OCI-LY7 (cell line): Measurements from ENCODE around the gene FAXC. TPM values are rescaled to one million over a fixed set of nuclear protein-coding genes. Genes with fewer than 3 reads are reported as not detected.

Experiments
- BruUV-seq: library from RNA; stranded (reverse); fragments of 400-500 nt; replicated peaks from 2 replicates; lab custom pipeline; 2021; lab: Mats Ljungman, UMichigan
- CTCF ChIA-PET: fragments of 300-600 bp; sonication (Branson Sonifier 250); formaldehyde crosslinking; loops from one replicate; lab custom pipeline; 2022; ENCODE audit warnings: antibody characterized with exemption; ENCODE audit not compliant: unreplicated experiment; lab: Charles Lee
- POLR2A ChIA-PET: fragments of 300-600 bp; sonication (Branson Sonifier 250); formaldehyde crosslinking; loops from one replicate; lab custom pipeline; 2022; ENCODE audit warnings: antibody characterized with exemption; lab: Charles Lee
- DNase-seq: peaks from one replicate; pipeline ENCODE4 v3.0.0-alpha.2; 2015; ENCODE audit warnings: low spot score
- H2AFZ ChIP-seq: fragments of 200-600 bp; sonication (generic), shearing (Covaris generic); 2 replicates; pipeline ENCODE4 v1.6.1; 2014; ENCODE audit warnings: mild to moderate bottlenecking, antibody characterized with exemption, low read length, moderate library complexity
- H3K27ac ChIP-seq: fragments of 200-600 bp; sonication (generic); 2 replicates; pipeline ENCODE4 v1.5.1; 2014; ENCODE audit warnings: mixed run types, low read depth, mild to moderate bottlenecking, moderate library complexity, low read length, inconsistent platforms; ENCODE audit not compliant: poor library complexity, severe bottlenecking
- H3K36me3 ChIP-seq: fragments of 200-600 bp; sonication (generic); 2 replicates; pipeline ENCODE4 v1.6.1; 2014; ENCODE audit warnings: mild to moderate bottlenecking, antibody characterized with exemption, low read length, moderate library complexity, mixed read lengths; ENCODE audit not compliant: insufficient read depth
- H3K4me1 ChIP-seq: fragments of 200-600 bp; sonication (generic); 2 replicates; pipeline ENCODE4 v1.5.1; 2014; ENCODE audit warnings: mild to moderate bottlenecking, low read length; ENCODE audit not compliant: insufficient read depth, poor library complexity, severe bottlenecking
- H3K4me2 ChIP-seq: fragments of 200-600 bp; sonication (generic); 2 replicates; pipeline ENCODE4 v1.6.1; 2014; ENCODE audit warnings: mild to moderate bottlenecking, low read length
- H3K4me3 ChIP-seq: fragments of 200-600 bp; sonication (generic); 2 replicates; pipeline ENCODE4 v1.5.1; 2014; ENCODE audit warnings: mild to moderate bottlenecking, low read depth, low read length; ENCODE audit not compliant: poor library complexity, severe bottlenecking
- H3K79me2 ChIP-seq: fragments of 200-600 bp; sonication (generic); 2 replicates; pipeline ENCODE4 v1.6.1; 2016; ENCODE audit warnings: low read depth, mild to moderate bottlenecking, low read length, moderate library complexity, mixed read lengths; ENCODE audit not compliant: insufficient read depth
- H3K9me2 ChIP-seq: fragments of 200-600 bp; sonication (generic); 2 replicates; pipeline ENCODE4 v1.6.1; 2016; ENCODE audit warnings: mild to moderate bottlenecking, low read length, mixed read lengths; ENCODE audit not compliant: insufficient read depth
- H3K9me3 ChIP-seq: fragments of 200-600 bp; sonication (generic); 2 replicates; pipeline ENCODE4 v1.6.1; 2014; ENCODE audit warnings: mild to moderate bottlenecking, mixed run types, low read length, mixed read lengths
- H4K20me1 ChIP-seq: fragments of 200-600 bp; sonication (generic); 2 replicates; pipeline ENCODE4 v1.6.1; 2014; ENCODE audit warnings: mild to moderate bottlenecking, antibody characterized with exemption, low read length, moderate library complexity, mixed read lengths; ENCODE audit not compliant: insufficient read depth
- CTCF ChIP-seq: fragments of 200-600 bp; sonication (generic); conservative IDR thresholded peaks from 2 replicates; pipeline ENCODE4 v1.5.1; 2014; ENCODE audit warnings: mild to moderate bottlenecking, antibody characterized with exemption, low read length, moderate library complexity, mixed read lengths
- EZH2phosphoT487 ChIP-seq: fragments of 200-600 bp; sonication (generic); IDR thresholded peaks from 2 replicates; pipeline ENCODE4 v1.6.1; 2018; ENCODE audit warnings: low read depth, borderline replicate concordance, mild to moderate bottlenecking, mixed run types, antibody characterized with exemption, low read length, moderate library complexity, mixed read lengths
- intact Hi-C: fragments of 100-400 bp; cut with micrococcal nuclease; formaldehyde crosslinking; loops from one replicate; pipeline ENCODE4 v1.10.0; 2022; ENCODE audit not compliant: unreplicated experiment
- total RNA-seq, 2 experiments: library from RNA; depleted of rRNA in 1 of 2; stranded (reverse); fragments of >200 nt in 1 of 2; shearing (Covaris generic) in 1 of 2; gene quantifications; 2 replicates each; pipeline ENCODE4 v1.2.3, GENCODE V29; 2014 to 2022

Gene FAXC
- total RNA-seq, 2 experiments from 2014 or later, result not detected

- no peak for DNase-seq
- POLR2A ChIA-PET, result no interaction called here
- Histone ChIP-seq H2AFZ (no peak overlapping the region), H4K20me1 (no peaks in the 10 kb centered on the region), H3K4me1 (no peaks in the 10 kb centered on the region), H3K79me2 (no peaks in the 10 kb centered on the region), H3K4me2 (no peak overlapping the region), H3K27ac (no peak overlapping the region), H3K9me2 (no peaks in the 10 kb centered on the region), H3K9me3 (no peaks in the 10 kb centered on the region), H3K36me3 (no peaks in the 10 kb centered on the region), H3K4me3 (no peak overlapping the region)
- CTCF ChIA-PET, result no interaction called here
- no peak for TF ChIP-seq EZH2phosphoT487
- no peak for TF ChIP-seq CTCF
- intact Hi-C loops, result no loop called here
- no TSS peak for BruUV-seq
Observed at GRCh38 chr6:99348288-99349170, 945 bp downstream of the FAXC start.

GRCh38 chr6:99347804-99348203 is 1.7 kb downstream of the FAXC start:
- ChIA-PET POLR2A (no interaction called here), CTCF (no interaction called here)
- Histone ChIP-seq H2AFZ (no peak overlapping the region), H3K79me2 (no peaks in the 10 kb centered on the region), H3K9me3 (no peaks in the 10 kb centered on the region), H3K4me3 (no peak overlapping the region), H3K27ac (no peak overlapping the region), H4K20me1 (no peaks in the 10 kb centered on the region), H3K9me2 (no peaks in the 10 kb centered on the region), H3K4me1 (no peaks in the 10 kb centered on the region), H3K4me2 (no peak overlapping the region), H3K36me3 (no peaks in the 10 kb centered on the region)
- TF ChIP-seq CTCF, result no peak
- TF ChIP-seq EZH2phosphoT487, result no peak
- intact Hi-C loops, result no loop called here
- BruUV-seq, result no TSS peak
- no peak for DNase-seq

- H4K20me1 ChIP-seq, result no peaks in the 10 kb centered on the region
- no peak overlapping the region for H3K4me2 ChIP-seq
- H3K79me2 ChIP-seq, result no peaks in the 10 kb centered on the region
- no peaks in the 10 kb centered on the region for H3K4me1 ChIP-seq
- TF ChIP-seq EZH2phosphoT487 (no peak), CTCF (no peak)
- no peaks in the 10 kb centered on the region for H3K9me3 ChIP-seq
- no TSS peak for BruUV-seq
- H2AFZ ChIP-seq, result no peak overlapping the region
- no peak overlapping the region for H3K27ac ChIP-seq
- no peaks in the 10 kb centered on the region for H3K36me3 ChIP-seq
- H3K4me3 ChIP-seq, result no peak overlapping the region
- ChIA-PET CTCF (no interaction called here), POLR2A (no interaction called here)
- no peaks in the 10 kb centered on the region for H3K9me2 ChIP-seq
- no peak for DNase-seq
- intact Hi-C loops, result no loop called here
Observed at GRCh38 chr6:99346595-99346994, 2.9 kb downstream of the FAXC start.
